Inferior parietal cortex (tissue), 1 donor: ENCODE data around the gene PDE7B.

ENCODE experiments used
- DNase-seq: peaks from one replicate; pipeline ENCODE4 v3.0.0-alpha.2; 2016; ENCODE audit errors: extremely low spot score

Gene PDE7B

DNA sequence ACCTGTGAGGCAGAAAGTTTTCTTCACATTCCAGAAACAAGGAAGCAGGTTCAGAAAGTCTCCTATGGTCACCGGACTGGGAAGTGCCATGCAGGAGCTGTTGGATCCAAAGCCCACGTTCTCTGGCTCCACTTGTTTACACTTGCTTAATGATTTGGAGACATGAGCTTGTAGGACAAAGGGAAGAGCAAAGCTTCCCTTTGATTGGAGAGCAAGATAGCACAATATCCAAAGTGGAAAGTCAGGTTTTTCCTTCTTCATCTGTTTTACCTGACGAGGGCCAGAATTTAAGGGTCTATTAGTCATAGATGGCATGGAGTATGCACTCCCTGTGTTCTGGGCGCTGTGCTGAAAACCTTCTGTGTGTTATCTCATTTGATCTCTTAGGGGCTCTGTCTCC is 81.2 kb downstream of the PDE7B start:
- no peak for DNase-seq

DNA sequence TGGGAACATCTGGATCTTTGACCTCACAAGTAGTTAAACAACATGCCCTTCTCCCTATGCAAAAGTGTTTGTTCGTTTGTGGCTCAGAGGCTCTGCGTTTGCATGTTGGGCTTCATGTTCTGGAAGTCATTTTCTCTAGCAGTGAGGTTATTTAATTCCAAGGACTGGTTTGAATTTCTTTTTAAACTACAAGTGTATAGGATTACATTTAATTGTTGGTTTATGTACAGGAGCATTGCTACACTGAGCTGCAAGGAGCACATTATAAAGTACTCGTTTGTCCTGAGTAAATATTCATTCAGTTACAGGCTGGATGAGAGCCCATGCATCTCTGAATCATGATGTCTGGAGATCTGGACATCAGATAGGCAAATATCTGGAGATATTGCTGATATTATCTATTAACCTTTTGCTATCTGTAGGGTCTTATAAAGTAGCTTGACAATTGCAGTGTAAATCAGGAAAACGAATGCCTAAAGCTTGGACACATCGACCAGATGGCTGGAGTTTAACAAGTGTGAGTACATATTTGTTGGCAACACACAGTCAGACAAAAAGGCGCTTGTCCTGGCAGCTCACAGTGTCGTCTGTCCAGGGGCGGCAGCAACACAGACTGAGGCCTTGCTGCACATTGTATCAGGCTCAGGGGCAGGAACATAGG is 84.6 kb downstream of the PDE7B start:
- peak; percentile 45 for DNase-seq

DNA sequence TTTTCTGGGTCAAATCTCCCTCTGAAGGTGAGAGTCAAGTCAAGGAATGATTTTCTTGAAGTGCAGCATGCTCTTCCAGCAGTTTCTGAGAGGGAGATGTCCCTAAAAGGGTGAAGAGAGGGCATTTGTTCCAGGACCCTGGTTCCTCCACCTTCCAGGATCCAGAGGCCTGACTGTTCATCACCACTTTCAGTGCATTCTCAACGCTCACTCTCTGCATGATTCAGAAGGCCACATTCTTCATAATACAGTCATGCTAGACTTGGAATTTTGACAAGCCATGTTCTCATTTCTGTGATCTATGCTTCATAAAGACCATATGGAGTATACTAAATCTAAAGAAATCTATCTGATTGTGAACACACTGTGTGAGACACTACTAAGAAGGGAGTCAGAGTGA is 85.1 kb downstream of the PDE7B start:
- DNase-seq = no peak

DNA sequence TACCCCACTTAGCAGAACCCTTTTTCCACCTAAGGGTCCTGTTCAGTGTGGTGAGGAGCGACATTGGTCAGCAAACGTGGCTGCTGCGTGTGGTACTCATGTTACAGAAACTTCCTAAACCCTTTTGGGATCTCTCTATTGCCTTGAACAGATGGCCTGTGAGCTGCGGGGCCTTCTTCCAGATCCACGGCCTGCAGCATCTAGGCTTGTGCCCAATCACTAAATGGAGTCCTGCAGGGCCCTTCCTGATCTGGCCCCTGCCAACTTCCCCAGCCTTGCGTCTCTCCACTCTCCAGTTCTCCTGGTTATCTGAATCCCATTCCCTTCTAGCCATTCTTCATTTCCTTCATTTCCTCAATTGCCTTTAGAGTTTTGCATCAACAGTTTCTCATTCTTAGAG is 85.6 kb downstream of the PDE7B start:
- no peak for DNase-seq

DNA sequence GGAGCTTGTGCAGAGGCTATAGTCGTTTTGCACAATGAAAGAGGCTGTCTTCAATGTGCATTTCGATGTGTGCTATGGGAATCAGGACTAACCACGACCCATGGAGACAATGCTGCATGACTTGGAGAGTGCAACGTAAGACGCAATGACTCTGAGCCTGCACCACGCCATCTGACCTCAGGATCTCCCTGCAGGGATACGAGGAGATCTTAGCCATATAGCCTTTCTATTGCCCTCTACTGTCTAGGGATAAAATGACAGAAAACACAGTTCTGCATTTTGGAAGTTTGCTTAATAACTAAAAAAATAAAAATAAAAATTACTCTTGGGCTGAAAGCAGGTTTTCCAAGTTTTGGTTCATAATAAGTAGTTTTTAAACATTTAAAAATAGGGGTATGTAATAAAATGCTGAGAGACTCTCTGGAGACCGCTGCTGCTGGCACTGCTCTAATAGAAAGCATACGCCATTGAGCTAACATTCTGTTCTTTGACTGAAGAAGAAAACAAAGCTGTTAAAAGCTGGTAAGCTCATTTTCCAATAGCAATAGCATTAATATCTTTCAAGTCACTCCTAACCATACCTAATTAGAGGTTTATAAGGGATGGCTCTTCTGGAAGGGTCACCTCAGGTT is 87.2 kb downstream of the PDE7B start:
- DNase-seq = peak; percentile 41

DNA sequence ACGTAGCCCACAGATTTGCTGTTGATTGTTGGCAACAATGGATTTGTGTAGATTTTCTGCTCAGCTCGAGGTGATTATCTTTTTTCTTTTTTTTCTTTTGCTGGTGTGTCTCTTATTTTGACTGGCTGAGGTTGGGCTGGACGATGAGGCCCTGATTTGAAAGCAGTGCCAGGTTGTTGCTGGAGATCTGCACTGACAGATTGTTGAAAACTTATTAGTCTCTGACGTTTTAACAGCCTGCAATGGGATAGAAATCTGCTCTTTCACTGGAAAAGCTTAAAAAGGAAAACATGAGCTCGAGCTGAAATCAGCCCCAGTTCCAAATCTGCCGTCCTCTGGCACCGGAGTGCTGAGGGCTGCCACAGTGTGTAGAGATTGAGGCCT is 87.7 kb downstream of the PDE7B start:
- DNase-seq = no peak

DNA sequence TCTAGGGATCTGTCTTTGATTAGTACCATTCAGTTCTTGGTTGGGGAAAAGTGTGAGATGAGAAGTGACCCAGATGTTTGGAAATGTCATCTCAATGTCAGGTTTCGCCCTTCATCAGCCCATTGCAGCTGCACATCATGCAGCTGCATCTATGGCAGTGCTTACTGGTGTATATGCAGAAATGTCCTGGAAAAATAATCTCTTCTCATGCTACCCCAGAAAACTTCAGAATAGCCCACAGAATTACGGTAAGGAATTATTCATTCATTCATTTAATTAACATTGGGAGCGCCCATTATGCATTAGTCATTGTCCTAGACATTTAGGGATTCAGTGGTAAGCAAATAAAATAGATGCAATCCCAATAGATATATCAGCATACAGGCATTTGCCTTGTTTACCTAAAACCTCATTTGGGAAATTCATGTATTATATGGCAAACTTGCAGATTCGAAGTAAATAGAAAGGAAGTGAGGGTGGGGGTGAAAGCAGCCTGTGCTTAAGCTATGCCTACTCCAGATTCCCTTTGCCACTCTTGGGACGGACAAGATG is 89.2 kb downstream of the PDE7B start:
- DNase-seq = no peak

DNA sequence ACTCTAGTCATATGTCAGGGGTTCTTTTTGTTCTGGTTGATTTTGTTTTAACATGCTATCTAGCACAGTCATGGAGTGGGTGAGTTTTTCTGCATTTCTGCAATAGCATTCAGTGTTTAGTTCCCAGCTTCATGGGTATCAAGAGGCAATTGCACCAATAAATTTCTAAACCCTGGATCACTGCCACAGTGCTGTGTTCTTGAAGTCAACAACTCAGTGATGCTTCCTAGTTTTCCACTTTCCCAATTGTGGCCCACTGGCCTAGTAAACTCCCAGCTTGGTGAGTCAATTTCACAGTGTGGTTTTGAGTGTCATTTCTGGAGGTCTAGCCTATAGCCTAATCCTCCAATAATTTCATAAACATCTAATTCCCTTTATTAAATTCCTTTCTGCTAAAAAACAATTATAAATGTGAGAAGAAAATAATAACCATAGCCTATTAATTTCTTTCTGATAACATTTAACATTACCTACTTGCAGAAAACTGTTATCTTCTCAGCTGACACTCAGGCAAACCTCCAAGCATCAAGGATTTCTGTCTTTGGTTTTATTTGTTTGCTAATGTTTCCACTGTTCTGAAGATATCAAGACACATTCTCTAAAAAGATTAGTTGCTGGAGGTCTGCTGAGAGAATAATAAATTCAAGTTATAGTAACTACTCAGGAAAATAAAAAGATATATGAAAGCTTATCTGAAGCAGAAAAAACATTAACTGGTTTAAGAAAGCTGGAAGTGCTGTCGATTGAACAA is 89.9 kb downstream of the PDE7B start:
- DNase-seq = no peak

DNA sequence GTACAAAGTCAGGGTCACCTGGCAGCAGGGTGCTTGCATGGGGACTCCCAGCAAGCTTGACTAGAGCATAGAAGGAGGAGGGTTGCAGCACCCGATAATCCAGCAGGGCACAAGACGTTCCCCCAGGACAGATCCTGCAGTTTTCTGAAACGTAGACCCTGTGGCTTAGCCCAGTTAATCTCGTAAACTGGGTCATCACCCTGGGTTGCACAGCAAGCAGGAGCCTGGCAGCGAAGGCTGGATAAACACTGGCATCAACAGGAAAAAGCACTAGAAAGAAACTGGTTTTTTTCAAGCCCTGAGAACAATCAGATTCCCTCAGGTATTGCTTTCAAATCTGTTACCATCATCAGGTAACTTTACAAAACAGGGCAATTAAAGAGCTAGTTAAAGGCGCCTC is 92.6 kb downstream of the PDE7B start:
- no peak for DNase-seq

DNA sequence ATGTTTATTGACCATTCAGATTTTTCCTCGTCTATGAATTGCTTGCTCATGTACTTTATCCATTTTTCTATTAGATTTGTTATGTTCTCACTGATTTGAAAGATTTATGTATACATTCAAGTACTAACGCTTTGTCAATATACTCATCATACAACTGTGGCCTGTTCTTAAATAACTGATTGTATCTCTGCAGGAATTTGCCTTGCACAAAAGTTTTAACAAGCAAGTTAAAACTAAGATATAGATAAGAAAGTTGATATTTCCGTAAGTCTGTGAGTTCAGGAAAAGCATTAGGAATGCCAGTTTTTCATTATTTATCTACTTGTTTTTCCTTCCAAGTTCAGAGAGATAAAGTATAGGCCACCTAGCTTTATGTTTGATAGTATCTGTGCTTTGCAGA is 95.2 kb downstream of the PDE7B start:
- no peak for DNase-seq

DNA sequence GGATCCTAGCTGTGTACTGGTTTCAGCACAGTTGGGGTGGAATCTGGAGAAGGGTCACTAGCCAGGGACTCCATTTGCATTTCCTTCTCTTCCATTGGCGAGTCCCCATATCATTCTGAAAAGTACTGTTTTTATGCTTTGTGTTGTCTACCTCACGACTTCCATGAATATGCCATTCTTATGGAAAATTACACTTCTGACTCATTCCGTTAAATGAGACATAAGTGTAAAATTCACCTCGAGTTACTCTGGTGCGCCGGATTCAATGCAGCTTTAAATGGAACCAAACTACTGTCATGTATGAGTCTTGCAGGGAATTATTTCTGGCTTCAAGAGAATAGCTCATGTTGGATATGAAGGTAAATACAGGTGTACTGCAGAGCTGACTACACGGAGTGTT is 99.2 kb downstream of the PDE7B start:
- no peak for DNase-seq

DNA sequence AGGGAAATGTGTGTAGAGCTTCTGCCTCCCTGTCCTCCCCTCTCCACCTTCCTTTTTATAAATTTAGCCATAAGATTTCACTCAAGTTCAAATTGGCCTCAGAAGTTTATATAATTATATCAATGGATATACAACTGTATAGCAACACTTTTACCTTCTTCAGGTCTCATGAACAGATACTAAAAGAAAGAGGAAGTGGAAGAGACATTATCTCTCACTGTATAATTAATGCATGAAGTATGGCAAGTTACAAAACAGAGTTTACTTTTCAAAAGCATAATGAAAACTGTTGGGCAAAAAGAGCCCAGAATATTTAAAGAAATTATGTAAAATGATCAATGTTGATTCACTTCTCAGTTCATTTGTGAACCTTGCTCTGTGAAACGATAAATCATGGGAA is 99.7 kb downstream of the PDE7B start:
- no peak for DNase-seq

DNA sequence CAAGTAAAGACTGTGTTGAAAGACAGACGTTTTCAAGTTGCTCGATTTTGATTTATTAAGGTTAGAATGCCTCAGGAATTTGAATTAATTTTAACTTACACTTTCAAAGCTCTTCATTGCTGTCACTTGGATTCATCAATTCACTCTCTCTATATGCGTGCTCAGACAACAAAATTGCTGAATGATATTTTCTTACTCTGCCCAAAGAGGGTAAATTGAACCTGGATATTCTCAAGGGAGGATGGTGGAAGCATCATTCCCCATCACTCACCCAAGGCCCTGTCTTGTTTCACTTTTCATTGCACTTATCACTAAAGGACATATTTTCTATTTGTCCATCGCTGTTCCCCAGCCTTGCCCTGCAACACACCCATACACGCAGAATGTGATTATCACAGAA is 102.3 kb downstream of the PDE7B start:
- no peak for DNase-seq

DNA sequence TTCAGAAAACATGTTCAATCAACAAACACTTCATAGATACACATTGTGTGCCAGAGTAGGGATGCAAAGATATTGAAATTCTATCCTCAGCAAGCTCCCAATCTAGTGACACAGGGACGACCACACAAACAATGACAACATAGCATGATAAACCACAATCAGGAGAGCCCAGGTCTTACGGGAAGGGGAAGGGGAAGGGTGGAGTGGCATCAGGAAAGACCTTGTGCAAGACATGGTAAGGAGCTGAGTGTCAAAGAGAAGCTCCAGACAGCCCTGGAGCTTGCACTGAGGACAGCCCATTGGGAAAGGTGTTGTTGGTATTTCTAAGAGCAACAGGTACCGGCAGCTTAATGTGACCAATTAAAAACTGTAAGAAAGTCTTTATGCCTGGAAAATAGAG is 103.6 kb downstream of the PDE7B start:
- DNase-seq = no peak

DNA sequence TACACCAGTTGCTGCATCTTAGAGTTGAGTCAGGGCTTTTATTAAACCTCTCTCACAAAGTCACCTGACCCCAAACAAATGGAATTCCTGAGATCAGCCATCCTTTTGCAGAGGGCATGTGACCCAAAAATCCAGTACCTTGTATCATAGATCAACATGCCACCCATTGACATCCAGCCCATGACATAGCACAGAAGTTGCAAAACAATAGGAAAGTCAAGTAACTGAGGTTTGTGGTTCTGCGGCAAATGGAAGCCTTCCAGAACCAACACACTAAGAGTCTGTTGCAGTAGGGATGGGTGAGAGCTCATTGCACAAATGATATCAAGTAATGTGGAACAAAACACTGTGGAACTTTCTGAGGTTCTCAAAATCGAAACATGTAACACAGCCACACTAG is 111.2 kb downstream of the PDE7B start:
- DNase-seq = no peak

DNA sequence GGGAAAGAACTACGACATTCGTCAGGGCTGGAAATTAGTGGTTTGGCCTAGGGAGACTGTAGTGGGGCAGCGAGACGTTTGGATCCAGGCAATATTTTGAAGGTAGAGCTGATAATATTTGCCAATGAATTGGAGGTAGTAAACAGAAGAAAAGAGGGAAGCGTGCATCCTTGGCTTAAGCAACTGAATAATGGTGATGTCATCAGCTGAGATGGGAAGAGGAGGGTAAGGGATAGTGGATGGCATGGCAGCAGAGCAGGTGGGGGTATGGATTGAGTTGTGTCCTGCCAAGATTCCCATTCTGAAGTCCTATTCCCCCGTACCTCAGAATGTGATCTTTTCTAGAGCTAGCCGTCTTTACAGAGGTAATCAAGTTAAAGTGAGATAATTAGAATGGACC is 119.2 kb downstream of the PDE7B start:
- DNase-seq = no peak

DNA sequence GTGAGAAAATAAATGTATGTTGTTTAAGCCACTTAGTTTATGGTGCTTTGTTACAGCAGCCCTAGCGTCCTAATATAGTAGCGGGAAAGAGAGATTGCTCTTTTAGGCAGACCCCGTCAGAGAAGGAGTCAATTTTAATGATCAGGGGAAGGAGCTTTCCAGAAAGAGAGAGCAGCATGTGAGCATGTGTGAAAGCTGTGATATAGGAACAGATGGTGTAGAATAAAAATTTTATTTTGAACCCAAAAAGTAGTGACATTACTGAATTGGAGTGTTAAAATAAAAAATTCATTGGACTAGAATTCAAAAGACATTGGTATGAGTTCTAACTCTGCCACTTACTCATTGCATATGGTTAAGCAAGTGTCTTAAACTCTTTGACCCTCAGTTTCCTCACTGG is 119.8 kb downstream of the PDE7B start:
- no peak for DNase-seq

DNA sequence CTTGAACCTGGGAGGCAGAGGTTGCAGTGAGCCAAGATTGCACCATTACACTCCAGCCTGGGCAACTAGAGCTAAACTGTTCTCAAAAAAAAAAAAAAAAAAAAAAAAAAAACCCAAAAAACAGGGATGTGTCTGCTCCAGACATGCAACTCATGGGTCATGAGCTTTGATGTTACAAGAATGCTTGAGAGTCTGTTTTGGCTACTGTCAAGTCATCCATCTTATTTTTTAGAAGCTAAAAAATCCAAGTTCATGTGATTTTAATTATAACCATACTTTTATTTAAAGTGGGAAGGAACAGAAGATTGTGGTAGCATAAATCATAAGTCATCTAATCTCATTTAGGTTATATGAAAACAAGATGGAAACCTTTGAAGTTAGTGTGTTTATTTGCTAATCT is 120.6 kb downstream of the PDE7B start:
- no peak for DNase-seq

DNA sequence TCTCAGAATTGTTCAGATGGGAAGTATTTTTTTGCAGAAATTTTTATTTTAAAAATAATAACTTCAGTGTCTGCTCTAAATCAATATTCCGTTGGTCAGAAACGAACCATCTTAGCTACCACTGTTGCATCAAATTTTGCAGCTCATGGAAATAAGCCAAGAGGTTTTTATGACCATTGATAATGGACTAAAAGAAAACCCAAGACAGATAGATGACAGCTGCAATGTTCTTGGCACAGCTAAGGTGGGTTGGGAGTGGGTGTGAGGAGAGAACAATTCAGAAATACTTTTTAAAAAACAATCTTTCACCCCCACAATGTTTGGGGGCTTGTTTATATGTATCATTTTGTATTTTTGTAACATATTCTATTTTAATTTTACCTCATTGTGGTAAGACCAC is 121.1 kb downstream of the PDE7B start:
- DNase-seq = no peak

DNA sequence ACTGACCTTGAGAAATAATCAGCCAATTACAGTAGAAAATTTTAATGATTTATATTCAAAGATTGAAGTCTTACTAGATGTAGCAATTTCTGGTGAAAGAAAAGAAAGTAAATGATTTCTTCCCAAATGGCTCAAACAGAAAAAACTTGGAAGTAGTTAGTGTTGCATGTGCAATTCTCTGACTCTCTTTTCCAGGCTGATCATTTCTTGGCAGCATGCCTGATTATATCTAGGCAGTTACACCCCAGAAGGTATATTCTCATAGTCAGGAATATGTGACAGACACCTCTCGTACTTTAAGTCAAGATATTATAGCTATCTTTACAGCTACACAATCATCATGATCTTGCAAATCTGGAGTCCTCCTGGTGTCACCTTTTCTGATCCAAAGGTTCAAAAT is 122.9 kb downstream of the PDE7B start:
- DNase-seq = no peak

DNA sequence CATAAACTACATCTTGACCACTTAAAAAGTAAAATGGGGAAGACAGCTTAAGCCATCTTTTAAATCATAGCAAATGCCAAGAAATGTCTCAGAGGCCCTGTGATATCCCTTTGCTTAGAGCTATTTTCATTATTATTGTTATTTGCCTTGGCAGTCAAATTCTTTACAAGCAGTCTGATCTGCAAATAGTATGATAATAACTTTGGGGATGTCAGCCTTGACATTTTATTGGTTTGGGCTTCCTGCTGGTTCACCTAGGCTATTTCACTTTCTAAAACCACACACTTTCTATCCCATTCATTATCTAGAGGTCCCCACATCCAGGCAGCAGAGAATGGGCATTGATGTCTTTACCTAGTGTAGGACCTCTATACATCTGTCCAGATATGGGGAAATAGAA is 125.1 kb downstream of the PDE7B start:
- no peak for DNase-seq

DNA sequence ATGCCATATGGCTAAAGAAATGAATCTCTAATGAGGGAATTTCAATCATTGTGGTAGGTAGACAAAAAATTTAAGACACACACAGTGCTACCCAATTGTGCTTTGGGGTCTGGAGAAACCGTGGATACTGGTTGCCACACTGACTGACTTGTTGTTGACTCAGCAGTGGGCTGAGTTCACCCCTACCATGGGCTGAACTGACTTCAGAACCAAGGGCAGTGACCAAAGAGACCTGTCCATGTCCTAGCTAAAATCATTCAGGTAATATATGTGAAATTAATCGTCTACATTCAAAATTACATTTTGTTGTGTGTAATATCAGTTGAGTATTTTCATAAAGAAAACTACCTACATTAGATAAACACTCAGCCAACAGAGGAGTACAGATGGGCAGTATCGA is 131.6 kb downstream of the PDE7B start:
- DNase-seq = no peak

DNA sequence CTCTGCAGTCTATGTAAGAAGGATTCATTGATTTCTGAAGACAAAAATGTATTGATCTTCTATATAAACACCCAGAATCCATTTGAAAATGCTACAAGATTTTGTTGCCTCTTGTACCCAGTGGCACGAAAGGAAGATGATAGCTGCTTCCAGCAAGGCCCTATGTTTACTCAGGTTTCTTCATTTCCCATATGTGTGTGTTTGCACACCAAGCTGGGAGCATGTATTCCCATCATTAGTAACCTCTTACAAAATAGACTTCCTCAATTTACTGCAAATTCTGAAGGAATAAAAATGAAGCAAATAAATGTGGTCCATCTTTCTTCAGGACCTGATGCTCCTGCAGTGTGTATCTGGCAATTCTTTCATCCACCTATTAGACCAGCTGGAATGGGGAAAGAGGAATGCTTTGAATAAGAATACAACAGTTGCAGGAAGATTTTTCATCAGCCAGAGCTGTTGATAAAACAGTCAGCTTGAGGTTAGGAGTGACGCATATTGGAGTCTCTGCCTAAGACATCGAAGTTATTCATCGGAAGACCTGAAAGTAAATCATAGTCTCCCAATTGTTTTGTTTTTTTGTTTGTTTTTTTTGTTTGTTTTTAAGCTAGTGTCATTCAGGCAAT is 132.3 kb downstream of the PDE7B start:
- no peak for DNase-seq
